Keratinocyte (primary cell): ENCODE results near the gene GGCX.
"Not testable (repeated sequence)": the region's sequence is repeated elsewhere in the genome, so short reads cannot be mapped to it uniquely, and the experiment has no call there.

ENCODE experiments used
- CTCF ChIP-seq, 3 experiments: IDR thresholded peaks in 1 of 3; conservative IDR thresholded peaks in 1 of 3; optimal IDR thresholded peaks in 1 of 3; 2 replicates in 2 of 3; 3 replicates in 1 of 3; pipeline versions ENCODE3 to v1.5.1; 2011; ENCODE audit warnings: low read length in 3 of 3, mild to moderate bottlenecking in 3 of 3, moderate library complexity in 2 of 3, control low read depth in 1 of 3, inconsistent platforms in 1 of 3; ENCODE audit not compliant: insufficient read depth in 2 of 3; ENCODE audit errors: extremely low read depth in 1 of 3
- EZH2 ChIP-seq: IDR thresholded peaks from one replicate; pipeline ENCODE4 v1.6.1; 2012; ENCODE audit warnings: inconsistent platforms, mild to moderate bottlenecking, low read length, moderate library complexity

- TF ChIP-seq CTCF (optimal IDR thresholded peaks at IDR 0.05 in 1 of 3, IDR thresholded peaks at IDR 0.05 in 1 of 3, conservative IDR thresholded peaks at IDR 0.05 in 1 of 3; ENCODE audit: extremely low read depth in 1 of 3, insufficient read depth in 2 of 3, low read length in 3 of 3); EZH2: not testable (repeated sequence)
Measured at GRCh38 chr2:85604133-85604444, 42.8 kb upstream of the GGCX start.
